Measurements from ENCODE around the gene ARID1B.

ARID1B gene

DNA sequence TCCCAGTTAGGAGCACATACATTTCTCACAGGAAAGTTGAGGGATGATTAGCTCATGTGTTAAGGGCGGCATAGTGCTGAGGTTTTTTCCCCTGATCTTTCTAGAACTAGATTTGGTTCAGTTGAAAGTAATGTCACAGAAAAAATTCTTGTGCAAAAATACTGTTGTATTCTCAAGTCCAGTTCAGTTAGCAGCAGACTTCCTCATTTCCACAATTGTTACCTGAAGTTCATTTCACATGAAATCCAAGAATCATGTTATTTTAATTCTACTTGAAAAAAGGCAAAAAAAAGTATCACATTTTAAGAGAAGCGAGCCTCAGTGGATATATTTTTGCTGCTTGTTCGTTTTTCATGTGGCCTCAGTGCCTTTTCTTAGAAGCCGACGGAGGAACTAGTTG is 318.4 kb downstream of the ARID1B start:
- DNase-seq (ENCODE audit: low read depth in 3 of 3) = no peak

GRCh38 chr6:157096105-157096504 is 318.9 kb downstream of the ARID1B start:
- DNase-seq (ENCODE audit: low read depth in 3 of 3) = no peak

DNA sequence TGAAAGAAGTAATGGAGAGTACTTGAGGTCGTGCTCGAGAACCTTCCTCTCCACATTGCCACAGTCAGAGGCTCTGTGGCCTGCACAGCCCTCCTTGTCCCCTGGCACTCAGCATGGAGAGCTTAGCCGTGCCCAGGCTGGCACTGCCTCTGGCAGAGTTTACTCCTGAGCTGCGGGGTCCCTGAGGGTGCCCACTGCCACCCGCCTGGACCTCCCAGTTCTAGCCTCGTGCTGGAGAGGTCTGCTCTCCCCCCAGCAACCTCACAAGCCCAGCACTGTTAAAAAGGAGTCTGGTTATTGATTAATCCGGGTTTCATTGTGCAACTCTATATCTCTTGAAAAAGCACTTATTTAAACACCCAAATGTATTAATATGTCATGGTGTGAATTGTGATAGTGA is 319.3 kb downstream of the ARID1B start:
- DNase-seq (ENCODE audit: low read depth in 3 of 3) = no peak

DNA sequence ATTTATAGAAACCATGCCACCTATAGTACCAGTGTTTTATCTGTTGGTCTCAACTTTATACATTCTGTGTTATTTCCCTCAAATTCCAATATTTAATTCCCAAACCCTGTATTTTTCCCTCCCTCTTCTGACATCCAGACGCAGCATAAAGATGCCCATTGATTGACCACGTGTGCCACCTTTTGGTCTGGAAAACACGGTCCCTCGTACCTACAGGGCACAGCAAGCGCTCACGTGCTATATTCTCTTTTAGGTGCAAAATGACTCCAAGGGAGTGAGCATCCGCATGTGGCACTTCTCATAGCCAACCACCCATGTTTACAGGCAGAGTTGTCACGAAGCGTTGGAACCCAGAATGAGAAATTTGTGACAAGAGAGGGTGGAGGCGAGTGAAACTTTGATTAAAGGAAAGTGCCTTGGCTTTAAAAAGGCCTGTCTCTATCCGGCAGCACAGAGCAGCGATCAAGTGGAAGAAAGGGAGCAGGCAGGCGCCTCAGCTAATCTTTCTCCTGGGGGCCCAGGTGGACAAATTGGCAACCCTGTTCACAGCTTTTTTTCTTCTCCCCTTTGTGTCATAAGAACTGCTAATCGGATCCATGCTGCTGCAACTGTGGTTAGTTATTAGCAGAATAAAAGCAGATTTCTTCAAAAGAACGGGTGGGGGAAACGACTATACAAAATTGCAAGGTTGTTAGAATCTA is 320.2 kb downstream of the ARID1B start:
- no peak for DNase-seq (ENCODE audit: low read depth in 3 of 3)

GRCh38 chr6:157098999-157099398 is 321.8 kb downstream of the ARID1B start:
- no peak for DNase-seq (ENCODE audit: low read depth in 3 of 3)

GRCh38 chr6:157099912-157100593 is 322.9 kb downstream of the ARID1B start:
- peak; percentile 22 to 55 (median 36) for DNase-seq (ENCODE audit: low read depth in 3 of 3)

GRCh38 chr6:157101166-157101565 is 324.0 kb downstream of the ARID1B start:
- no peak for DNase-seq (ENCODE audit: low read depth in 3 of 3)

- DNase-seq (ENCODE audit: low read depth in 3 of 3) = no peak
These were observed 327.6 kb downstream of the ARID1B start for GRCh38 chr6:157104803-157105202.

DNA sequence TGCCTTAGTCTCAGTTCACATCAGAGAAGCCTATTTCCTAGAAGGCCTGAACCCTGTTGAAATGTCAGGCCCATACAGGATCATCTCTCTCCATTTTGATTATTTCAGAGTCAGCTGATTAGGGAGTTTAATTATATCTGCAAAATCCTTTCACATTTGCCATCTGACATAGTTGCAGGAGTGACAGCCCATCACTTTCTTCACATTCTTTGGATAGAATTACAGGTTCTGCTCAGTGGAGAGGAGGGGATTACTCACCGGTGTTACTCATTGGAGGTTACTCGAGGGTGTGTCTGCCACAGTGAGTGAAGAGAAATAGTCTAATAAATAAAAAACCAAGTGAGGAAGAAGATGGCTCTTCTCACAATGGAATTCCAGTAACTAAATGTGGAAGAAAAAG is 329.3 kb downstream of the ARID1B start:
- no peak for DNase-seq (ENCODE audit: low read depth in 3 of 3)

DNA sequence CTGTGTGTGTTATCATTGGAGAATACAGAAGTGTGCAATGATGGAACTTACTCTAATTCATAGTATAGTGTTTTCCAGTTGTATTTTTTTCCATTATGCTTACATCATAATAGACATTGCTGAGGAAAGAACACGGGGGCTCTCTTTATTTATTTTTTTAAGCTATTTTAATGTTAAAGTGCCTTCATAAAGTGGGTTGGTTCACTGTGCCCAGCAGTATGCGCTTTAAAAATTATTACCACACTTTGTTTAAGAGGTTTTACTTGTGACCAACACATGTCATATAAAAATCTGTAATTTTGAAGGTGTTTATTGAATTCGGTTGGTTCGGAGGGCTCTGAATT is 330.4 kb downstream of the ARID1B start:
- DNase-seq (ENCODE audit: low read depth in 3 of 3) = no peak

DNA sequence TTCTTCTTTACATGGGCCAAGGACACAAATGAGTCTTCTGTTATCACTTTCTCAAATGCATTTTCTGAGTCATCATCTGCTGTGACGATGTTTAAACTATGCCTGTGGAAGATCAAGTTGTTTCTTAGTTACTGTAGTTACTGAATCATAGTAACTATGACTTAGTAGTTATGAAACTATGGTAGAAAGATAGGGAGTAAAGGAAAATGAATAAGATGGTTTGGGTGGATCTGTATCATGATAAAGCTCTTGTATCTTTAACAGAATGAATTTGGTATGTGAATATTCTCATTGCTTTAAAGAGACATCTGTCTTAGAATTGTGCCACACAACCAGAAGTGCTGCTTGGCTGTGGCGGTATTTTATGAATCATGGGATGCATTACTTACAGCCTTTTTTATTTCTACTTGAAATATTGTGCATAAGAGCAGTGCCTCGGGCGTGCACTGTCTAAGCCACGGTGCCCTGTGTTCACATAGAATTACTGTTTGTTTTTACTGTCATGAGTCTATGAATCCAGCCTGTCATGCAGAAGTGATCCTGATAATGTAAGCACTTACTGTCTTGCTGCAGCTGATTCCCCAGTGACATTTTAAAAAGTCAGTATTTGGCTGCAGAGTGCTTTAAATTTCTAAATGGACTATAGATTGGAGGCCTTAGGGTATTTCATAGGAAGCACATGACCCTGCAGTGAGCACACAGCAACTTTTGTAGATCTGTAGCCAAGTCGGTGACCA is 330.9 kb downstream of the ARID1B start:
- DNase-seq (ENCODE audit: low read depth in 3 of 3) = peak in 1 of 3 experiments; percentile 10

GRCh38 chr6:157108923-157109322 is 331.7 kb downstream of the ARID1B start:
- no peak for DNase-seq (ENCODE audit: low read depth in 3 of 3)

DNA sequence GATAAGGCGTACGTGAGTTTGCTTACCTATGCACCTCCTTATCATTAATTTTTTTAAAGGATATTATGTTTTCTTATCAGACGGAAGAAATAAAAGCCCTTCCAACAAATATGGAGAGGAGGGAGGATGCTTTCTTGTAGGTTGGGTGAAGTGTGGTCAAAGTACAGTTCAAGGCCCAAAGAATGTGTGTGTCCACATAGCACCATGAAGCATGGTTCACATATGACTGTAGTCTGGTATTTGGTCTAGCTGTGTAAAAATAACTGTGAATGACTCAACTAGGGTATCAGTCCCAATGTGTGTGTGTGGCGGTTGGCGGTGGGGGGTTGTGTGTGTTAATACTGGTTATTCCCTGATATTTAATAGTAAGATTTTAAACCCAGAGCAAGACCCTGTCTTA is 333.4 kb downstream of the ARID1B start:
- DNase-seq (ENCODE audit: low read depth in 3 of 3) = no peak

DNA sequence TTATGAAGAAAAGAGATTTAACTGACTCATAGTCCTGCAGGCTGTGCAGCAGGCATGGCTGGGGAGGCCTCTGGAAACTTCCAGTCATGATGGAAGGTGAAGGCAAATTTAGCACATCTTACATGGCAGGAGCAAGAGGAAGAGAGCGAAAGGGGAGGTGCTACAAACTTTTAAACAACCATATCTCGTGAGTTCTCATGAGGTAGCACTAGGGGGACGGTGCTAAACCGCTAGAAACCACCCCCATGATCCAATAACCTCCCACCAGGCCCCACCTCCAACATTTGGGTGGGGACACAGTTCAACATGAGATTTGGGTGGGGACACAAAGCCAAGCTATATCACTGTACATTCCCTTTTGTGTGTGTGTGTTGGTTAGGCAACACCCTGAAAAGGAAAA is 336.2 kb downstream of the ARID1B start:
- no peak for DNase-seq (ENCODE audit: low read depth in 3 of 3)

- DNase-seq (ENCODE audit: low read depth in 3 of 3) = no peak
These were observed 339.2 kb downstream of the ARID1B start for GRCh38 chr6:157116426-157116825.

GRCh38 chr6:157117431-157118095 is 340.4 kb downstream of the ARID1B start:
- no peak for DNase-seq (ENCODE audit: low read depth in 3 of 3)

- DNase-seq (ENCODE audit: low read depth in 3 of 3) = no peak
These were observed 342.4 kb downstream of the ARID1B start for GRCh38 chr6:157119502-157120027.

DNA sequence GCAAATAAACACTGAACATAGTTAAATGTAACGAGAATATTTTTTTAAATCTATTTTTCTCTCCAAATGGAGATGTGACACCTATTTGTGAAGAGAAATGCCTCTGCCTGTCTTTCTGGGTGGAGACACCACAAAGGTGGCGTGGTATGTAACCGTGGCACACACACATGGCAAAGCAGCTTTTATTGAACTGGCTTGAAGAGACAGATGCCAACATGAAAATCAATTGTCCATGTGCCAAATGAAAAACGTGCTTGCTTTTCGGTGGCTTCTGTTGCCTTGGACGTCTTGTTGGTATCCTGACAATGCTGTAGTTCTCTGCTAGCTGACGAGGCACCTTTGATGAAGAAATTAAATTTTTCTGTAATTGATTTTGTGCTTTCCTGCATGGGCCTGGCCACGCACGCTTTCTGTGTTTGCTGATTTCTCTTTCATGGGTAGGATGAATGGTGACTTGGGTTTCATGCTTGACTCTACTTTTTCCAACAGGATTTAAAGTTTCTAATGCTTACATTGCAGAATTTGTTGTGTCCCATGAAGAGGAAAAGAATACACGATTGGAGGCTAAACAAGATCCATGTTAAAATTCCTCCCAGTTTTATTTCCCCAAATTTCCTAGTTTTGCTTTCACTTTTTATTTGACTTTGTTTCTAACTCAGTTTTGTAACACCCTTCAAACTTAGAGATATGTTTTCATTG is 343.5 kb downstream of the ARID1B start:
- DNase-seq (ENCODE audit: low read depth in 3 of 3) = no peak

GRCh38 chr6:157121897-157122296 is 344.7 kb downstream of the ARID1B start:
- DNase-seq (ENCODE audit: low read depth in 3 of 3) = no peak

DNA sequence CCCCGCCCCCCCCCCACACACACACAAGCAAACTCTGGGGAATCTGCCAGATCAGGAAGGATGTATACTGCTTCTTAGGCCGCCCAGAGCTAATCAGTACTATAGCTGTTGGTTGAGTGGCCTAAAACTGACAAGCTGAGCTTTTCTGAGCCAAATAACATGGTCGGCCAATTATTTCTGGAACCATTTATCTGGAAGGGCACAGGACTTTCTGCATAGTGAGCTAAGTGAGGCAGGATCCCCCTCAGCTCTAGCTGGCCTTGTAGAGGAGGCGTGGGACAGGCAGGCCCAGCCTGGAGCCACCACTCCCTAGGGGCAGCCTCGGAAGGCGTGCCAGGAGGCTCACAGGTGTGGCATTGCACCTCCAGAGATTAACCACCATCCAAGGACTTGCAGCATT is 346.1 kb downstream of the ARID1B start:
- DNase-seq (ENCODE audit: low read depth in 3 of 3) = no peak

GRCh38 chr6:157124485-157125254 is 347.5 kb downstream of the ARID1B start:
- no peak for DNase-seq (ENCODE audit: low read depth in 3 of 3)
